Esophagus squamous epithelium (tissue), 5 donors: ENCODE measurements around the gene QSER1. TPM values are rescaled to one million over a fixed set of nuclear protein-coding genes. Genes with fewer than 3 reads are reported as not detected.
A peak's percentile ranks its signal among the peaks of the same experiment; 100 is the strongest.

Experiments
- DNase-seq: peaks from one replicate; lab custom pipeline; 2025; lab: John Stamatoyannopoulos, UW
- H3K27ac ChIP-seq, 4 donors: fragments of 200-600 bp; sonication (generic); one replicate each; pipeline ENCODE4 v1.5.1; 2016 to 2019; ENCODE audit warnings: mild to moderate bottlenecking in 1 of 4
- H3K27me3 ChIP-seq, 4 donors: fragments of 200-600 bp; sonication (generic); 1 replicate in 3 of 4; 2 replicates in 1 of 4; pipeline versions ENCODE4 v1.5.1 to v1.6.0; 2017 to 2021; ENCODE audit warnings: antibody characterized with exemption in 1 of 4
- H3K36me3 ChIP-seq, 3 donors: fragments of 200-600 bp; sonication (generic); one replicate each; pipeline ENCODE4 v1.5.1; 2016 to 2019
- H3K4me1 ChIP-seq, 3 donors: fragments of 200-600 bp; sonication (generic); one replicate each; pipeline ENCODE4 v1.5.1; 2017 to 2019
- H3K4me3 ChIP-seq, 4 donors: fragments of 200-600 bp; sonication (generic); 1 replicate in 3 of 4; 2 replicates in 1 of 4; pipeline ENCODE4 v1.5.1; 2016 to 2019; ENCODE audit warnings: mild to moderate bottlenecking in 2 of 4, moderate library complexity in 1 of 4
- H3K9me3 ChIP-seq, 3 donors: fragments of 200-600 bp; sonication (generic); one replicate each; pipeline ENCODE4 v1.5.1; 2016 to 2019
- POLR2A ChIP-seq, 4 donors: fragments of 450-650 bp; IDR thresholded peaks; one replicate each; pipeline ENCODE4 v1.6.1; 2017; ENCODE audit warnings: antibody characterized with exemption in 4 of 4, mild to moderate bottlenecking in 4 of 4, moderate library complexity in 3 of 4
- WGBS, 2 donors: methylation state at CpG; one replicate each; pipeline ENCODE4 v1.1.5; 2018; 5-methylcytosine and 5-hydroxymethylcytosine counted together
- intact Hi-C: fragments of 100-400 bp; cut with DNase I; formaldehyde crosslinking; loops from one replicate; pipeline ENCODE4 v1.15.0; 2022
- total RNA-seq, 4 donors: library from RNA; depleted of rRNA; stranded (reverse); fragments of >200 nt; gene quantifications; one replicate each; pipeline ENCODE4 v1.1.0, GENCODE V29; 2016
- TF ChIP-seq, protein P1 (sequence below), 6 experiments: fragments of 450-650 bp in 4 of 6; fragments of 200-600 bp in 2 of 6; sonication (generic) in 2 of 6; IDR thresholded peaks; one replicate each; pipeline ENCODE4 v1.5.1; 2016 to 2019; ENCODE audit warnings: antibody characterized with exemption in 6 of 6, mild to moderate bottlenecking in 4 of 6, moderate library complexity in 4 of 6
- donor health status: DM: yes; HTN: yes; CAD: no.

QSER1 gene
- total RNA-seq, 4 donors from 2014 or later = 26.7 to 43.5 (median 33.3) TPM

DNA sequence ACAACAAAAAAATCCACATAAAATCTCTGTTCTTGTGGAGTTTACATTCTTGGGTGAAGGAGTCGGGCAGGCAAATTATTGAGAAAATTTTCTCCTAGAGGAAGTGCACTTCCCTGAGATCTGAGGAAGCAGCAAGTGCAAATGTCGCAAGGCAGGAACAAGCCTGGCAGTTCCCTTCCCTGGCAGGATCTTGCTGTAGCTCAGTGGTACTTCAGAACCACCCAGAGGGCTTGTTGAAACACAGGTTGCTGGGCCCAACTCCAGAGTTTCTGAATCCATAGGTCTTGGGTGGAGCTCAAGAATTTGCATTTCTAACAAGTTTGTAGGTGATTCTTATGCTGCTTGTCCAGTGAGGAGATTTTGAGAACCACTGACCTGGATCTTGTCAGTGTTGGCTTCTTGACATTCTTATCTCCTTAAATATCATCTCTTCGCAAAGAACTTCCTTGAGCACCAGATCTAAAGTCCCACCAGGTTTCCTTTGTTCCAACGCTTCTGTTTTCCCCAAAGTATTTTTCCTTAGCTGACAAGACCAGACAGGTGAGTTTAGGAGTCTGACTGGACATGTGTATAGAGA, 9.6 kb downstream of the QSER1 start:
- DNase-seq = no peak
- H3K27ac ChIP-seq = peak overlapping the region; percentile 48 to 74 (median 59)
- H3K4me1 ChIP-seq = peaks cover 0 to 78% (median 17%) of the 10 kb centered on the region in 3 donors
- no peaks in the 10 kb centered on the region for H3K36me3 ChIP-seq
- TF ChIP-seq POLR2A (IDR thresholded peaks at IDR 0.05) = no peak
- TF ChIP-seq, protein P1, sequence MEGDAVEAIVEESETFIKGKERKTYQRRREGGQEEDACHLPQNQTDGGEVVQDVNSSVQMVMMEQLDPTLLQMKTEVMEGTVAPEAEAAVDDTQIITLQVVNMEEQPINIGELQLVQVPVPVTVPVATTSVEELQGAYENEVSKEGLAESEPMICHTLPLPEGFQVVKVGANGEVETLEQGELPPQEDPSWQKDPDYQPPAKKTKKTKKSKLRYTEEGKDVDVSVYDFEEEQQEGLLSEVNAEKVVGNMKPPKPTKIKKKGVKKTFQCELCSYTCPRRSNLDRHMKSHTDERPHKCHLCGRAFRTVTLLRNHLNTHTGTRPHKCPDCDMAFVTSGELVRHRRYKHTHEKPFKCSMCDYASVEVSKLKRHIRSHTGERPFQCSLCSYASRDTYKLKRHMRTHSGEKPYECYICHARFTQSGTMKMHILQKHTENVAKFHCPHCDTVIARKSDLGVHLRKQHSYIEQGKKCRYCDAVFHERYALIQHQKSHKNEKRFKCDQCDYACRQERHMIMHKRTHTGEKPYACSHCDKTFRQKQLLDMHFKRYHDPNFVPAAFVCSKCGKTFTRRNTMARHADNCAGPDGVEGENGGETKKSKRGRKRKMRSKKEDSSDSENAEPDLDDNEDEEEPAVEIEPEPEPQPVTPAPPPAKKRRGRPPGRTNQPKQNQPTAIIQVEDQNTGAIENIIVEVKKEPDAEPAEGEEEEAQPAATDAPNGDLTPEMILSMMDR (IDR thresholded peaks at IDR 0.05) = no peak
- H3K27me3 ChIP-seq = no peaks in the 10 kb centered on the region
- 53 to 64% methylated on average over 4 of the region's 4 CpGs for WGBS, 2 donors
- intact Hi-C loops = no loop called here
- H3K9me3 ChIP-seq = no peaks in the 10 kb centered on the region
- H3K4me3 ChIP-seq = peak overlapping the region in 1 of 4 donors; percentile 4

GRCh38 chr11:32905028-32905667, 12.5 kb downstream of the QSER1 start:
- peaks cover 0 to 55% (median 17%) of the 10 kb centered on the region in 3 donors for H3K4me1 ChIP-seq
- no peak overlapping the region for H3K4me3 ChIP-seq
- no peaks in the 10 kb centered on the region for H3K36me3 ChIP-seq
- no peaks in the 10 kb centered on the region for H3K9me3 ChIP-seq
- H3K27ac ChIP-seq = no peak overlapping the region
- intact Hi-C loops = no loop called here
- WGBS, 2 donors = 29 to 35% methylated on average over 3 of the region's 3 CpGs
- TF ChIP-seq POLR2A (IDR thresholded peaks at IDR 0.05) = no peak
- TF ChIP-seq, protein P1 (IDR thresholded peaks at IDR 0.05) = no peak
- DNase-seq = no peak
- H3K27me3 ChIP-seq = no peaks in the 10 kb centered on the region

DNA sequence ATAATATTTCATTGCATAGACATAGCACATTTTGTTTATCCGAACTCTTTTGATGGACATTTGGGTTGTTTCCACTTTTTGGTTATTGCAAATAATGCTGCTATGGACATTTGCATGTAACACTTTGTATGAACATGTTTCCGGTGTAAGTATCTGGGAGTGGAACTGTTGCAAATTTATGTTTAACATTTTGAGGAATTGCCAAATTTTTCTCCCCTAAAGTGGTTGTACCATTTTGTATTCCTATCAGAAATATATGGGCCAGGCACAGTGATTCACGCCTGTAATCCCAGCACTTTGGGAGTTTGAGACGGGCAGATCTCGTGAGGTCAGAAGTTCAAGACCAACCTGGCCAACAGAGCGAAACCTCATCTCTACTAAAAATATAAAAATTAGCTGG, 16.0 kb downstream of the QSER1 start:
- Histone ChIP-seq H3K9me3 (no peaks in the 10 kb centered on the region), H3K4me3 (no peak overlapping the region), H3K4me1 (peaks cover 0 to 21% (median 5%) of the 10 kb centered on the region in 3 donors), H3K36me3 (no peaks in the 10 kb centered on the region), H3K27ac (no peak overlapping the region), H3K27me3 (no peaks in the 10 kb centered on the region)
- TF ChIP-seq, protein P1 (IDR thresholded peaks at IDR 0.05) = no peak
- TF ChIP-seq POLR2A (IDR thresholded peaks at IDR 0.05) = no peak
- intact Hi-C loops = no loop called here
- 82 to 93% methylated on average over 6 of the region's 6 CpGs for WGBS, 2 donors
- DNase-seq = no peak

DNA sequence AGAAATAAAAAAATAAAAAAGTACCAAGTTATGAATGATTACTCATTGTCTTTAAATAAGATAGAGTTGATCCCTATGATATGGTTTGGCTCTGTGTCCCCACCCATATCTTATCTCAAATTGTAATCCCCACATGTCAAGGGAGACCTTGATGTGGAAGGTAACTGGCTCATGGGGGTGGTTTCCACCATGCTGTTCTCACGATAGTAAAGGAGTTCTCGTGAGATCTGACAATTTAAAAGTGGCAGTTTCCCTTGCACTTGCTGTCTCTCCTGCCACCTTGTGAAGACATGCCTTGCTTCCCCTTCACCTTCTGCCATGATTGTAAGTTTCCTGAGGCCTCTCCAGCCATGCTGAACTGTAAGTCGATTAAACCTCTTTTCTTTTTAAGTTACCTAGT, 18.8 kb downstream of the QSER1 start:
- Histone ChIP-seq H3K27ac (no peak overlapping the region), H3K9me3 (no peaks in the 10 kb centered on the region), H3K4me1 (peaks cover 0 to 17% (median 3%) of the 10 kb centered on the region in 3 donors), H3K36me3 (no peaks in the 10 kb centered on the region), H3K27me3 (no peaks in the 10 kb centered on the region), H3K4me3 (no peak overlapping the region)
- 94 to 100% methylated on average over 3 of the region's 3 CpGs for WGBS, 2 donors
- intact Hi-C loops = no loop called here
- no peak for DNase-seq
- TF ChIP-seq, protein P1 (IDR thresholded peaks at IDR 0.05) = no peak
- no peak for TF ChIP-seq POLR2A (IDR thresholded peaks at IDR 0.05)

GRCh38 chr11:32913445-32913844, 20.8 kb downstream of the QSER1 start:
- WGBS, 2 donors = 71 to 73% methylated on average over 7 of the region's 7 CpGs
- no peak for DNase-seq
- TF ChIP-seq POLR2A (IDR thresholded peaks at IDR 0.05) = no peak
- TF ChIP-seq, protein P1 (IDR thresholded peaks at IDR 0.05) = no peak
- Histone ChIP-seq H3K27ac (no peak overlapping the region), H3K4me1 (peaks cover 0 to 23% (median 3%) of the 10 kb centered on the region in 3 donors), H3K27me3 (no peaks in the 10 kb centered on the region), H3K4me3 (no peak overlapping the region), H3K9me3 (no peaks in the 10 kb centered on the region), H3K36me3 (no peaks in the 10 kb centered on the region)
- intact Hi-C loops = no loop called here
